ENCODE measurements around the gene BECN2.
A peak's percentile ranks its signal among the peaks of the same experiment; 100 is the strongest.
"Not testable (repeated sequence)": the region's sequence is repeated elsewhere in the genome, so short reads cannot be mapped to it uniquely, and the experiment has no call there.

Gene BECN2

DNA sequence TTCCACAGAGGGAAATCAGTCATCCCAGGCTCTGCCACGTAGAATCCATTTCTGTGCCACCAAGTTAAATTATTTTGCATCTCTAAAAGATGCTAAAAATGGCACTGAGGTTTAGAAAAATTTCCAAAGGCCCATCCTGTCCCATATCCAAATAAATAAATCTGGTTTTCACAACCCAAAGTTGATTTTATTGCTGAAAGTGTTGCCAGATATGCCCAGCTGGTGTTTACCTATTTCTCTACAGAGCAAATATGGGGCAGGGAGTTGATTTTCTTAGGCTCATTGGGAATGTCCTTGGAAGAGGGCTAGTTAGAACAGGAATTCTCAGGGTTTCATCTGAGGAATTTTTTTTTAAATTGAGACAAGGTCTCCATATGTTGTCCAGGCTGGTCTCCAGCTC is 22.4 kb downstream of the BECN2 start:
- Histone ChIP-seq H3K9ac (ENCODE audit: low read length) (no peak overlapping the region), H3K9me3 (ENCODE audit: insufficient read depth, low read length) (no peaks in the 10 kb centered on the region), H4K20me1 (ENCODE audit: low read depth, low read length) (no peaks in the 10 kb centered on the region), H3K27me3 (ENCODE audit: low read length) (no peaks in the 10 kb centered on the region), H3F3A (ENCODE audit: insufficient read depth) (no peaks in the 10 kb centered on the region), H3K4me2 (ENCODE audit: low read depth, low read length, poor library complexity, severe bottlenecking) (no peak overlapping the region), H3K4me3 (ENCODE audit: insufficient read depth, low read length, poor library complexity, severe bottlenecking) (no peak overlapping the region), H3K79me2 (ENCODE audit: insufficient read depth, low read length) (no peaks in the 10 kb centered on the region), H2AFZ (ENCODE audit: low read depth, low read length, severe bottlenecking) (no peak overlapping the region), H3K36me3 (ENCODE audit: low read length) (no peaks in the 10 kb centered on the region), H3K27ac (ENCODE audit: low read depth, low read length) (no peak overlapping the region), H3K9me2 (replicated peaks; ENCODE audit: insufficient read depth, low read length) (no peaks in the 10 kb centered on the region)
- no peak for TF ChIP-seq EZH2phosphoT487 (conservative IDR thresholded peaks at IDR 0.05; ENCODE audit: low read length)
- TF ChIP-seq, protein P1, sequence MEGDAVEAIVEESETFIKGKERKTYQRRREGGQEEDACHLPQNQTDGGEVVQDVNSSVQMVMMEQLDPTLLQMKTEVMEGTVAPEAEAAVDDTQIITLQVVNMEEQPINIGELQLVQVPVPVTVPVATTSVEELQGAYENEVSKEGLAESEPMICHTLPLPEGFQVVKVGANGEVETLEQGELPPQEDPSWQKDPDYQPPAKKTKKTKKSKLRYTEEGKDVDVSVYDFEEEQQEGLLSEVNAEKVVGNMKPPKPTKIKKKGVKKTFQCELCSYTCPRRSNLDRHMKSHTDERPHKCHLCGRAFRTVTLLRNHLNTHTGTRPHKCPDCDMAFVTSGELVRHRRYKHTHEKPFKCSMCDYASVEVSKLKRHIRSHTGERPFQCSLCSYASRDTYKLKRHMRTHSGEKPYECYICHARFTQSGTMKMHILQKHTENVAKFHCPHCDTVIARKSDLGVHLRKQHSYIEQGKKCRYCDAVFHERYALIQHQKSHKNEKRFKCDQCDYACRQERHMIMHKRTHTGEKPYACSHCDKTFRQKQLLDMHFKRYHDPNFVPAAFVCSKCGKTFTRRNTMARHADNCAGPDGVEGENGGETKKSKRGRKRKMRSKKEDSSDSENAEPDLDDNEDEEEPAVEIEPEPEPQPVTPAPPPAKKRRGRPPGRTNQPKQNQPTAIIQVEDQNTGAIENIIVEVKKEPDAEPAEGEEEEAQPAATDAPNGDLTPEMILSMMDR (IDR thresholded peaks at IDR 0.05; ENCODE audit: insufficient read depth, low read length, poor library complexity, severe bottlenecking): no peak

DNA sequence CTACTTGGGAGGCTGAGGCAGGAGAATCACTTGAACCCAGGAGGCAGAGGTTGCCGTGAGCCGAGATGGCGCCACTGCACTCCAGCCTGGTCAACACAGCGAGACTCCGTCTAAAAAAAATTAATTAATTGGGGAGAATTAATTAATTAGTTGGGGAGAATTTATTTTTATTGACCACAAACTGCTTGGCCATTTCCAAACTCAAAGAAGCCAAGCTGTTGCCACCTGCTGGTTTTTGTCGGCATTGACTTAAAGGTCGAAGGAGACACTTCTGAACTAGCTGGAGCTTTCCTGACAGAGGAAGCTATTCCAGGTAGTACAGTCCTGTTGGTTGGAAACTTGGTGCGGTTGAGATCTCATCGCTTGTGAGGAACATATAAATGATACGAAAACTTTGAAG is 28.2 kb downstream of the BECN2 start:
- H3K27ac ChIP-seq (ENCODE audit: low read depth, low read length): no peak overlapping the region
- H3K9me2 ChIP-seq (replicated peaks; ENCODE audit: insufficient read depth, low read length): no peaks in the 10 kb centered on the region
- H3K4me2 ChIP-seq (ENCODE audit: low read depth, low read length, poor library complexity, severe bottlenecking): no peak overlapping the region
- H3K4me3 ChIP-seq (ENCODE audit: insufficient read depth, low read length, poor library complexity, severe bottlenecking): no peak overlapping the region
- H2AFZ ChIP-seq (ENCODE audit: low read depth, low read length, severe bottlenecking): no peak overlapping the region
- H3F3A ChIP-seq (ENCODE audit: insufficient read depth): no peaks in the 10 kb centered on the region
- TF ChIP-seq EZH2phosphoT487 (conservative IDR thresholded peaks at IDR 0.05; ENCODE audit: low read length): no peak
- TF ChIP-seq, protein P1 (IDR thresholded peaks at IDR 0.05; ENCODE audit: insufficient read depth, low read length, poor library complexity, severe bottlenecking): peak; percentile 36
- H3K36me3 ChIP-seq (ENCODE audit: low read length): no peaks in the 10 kb centered on the region
- H3K9me3 ChIP-seq (ENCODE audit: insufficient read depth, low read length): no peaks in the 10 kb centered on the region
- no peaks in the 10 kb centered on the region for H3K27me3 ChIP-seq (ENCODE audit: low read length)
- no peak overlapping the region for H3K9ac ChIP-seq (ENCODE audit: low read length)
- H4K20me1 ChIP-seq (ENCODE audit: low read depth, low read length): no peaks in the 10 kb centered on the region
- H3K79me2 ChIP-seq (ENCODE audit: insufficient read depth, low read length): no peaks in the 10 kb centered on the region

DNA sequence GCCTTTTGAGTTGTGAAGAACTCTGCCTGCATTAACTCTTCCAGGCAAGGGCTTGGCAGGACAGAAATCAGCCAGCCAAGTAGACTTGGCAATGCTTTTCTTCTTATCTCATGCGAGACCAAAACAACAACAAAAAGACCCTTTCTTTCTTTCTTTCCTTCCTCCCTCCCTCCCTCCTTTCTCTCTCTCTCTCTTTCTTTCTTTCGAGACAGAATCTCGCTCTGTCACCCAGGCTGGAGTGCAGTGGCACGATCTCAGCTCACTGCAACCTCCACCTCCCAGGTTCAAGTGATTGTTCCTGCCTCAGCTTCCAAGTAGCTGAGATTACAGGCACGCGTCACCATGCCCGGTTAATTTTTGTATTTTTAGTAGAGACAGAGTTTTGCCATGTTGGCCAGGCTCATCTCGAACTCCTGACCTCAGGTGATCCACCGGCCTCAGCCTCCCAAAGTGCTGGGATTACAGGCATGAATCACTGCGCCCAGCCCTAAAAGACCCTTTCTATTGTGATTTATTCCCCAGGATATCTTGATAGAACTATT is 30.9 kb downstream of the BECN2 start:
- not testable (repeated sequence) for H3K9me3 ChIP-seq (ENCODE audit: insufficient read depth, low read length); H3K36me3 ChIP-seq (ENCODE audit: low read length); H3K4me3 ChIP-seq (ENCODE audit: insufficient read depth, low read length, poor library complexity, severe bottlenecking); H3F3A ChIP-seq (ENCODE audit: insufficient read depth); H2AFZ ChIP-seq (ENCODE audit: low read depth, low read length, severe bottlenecking); H3K79me2 ChIP-seq (ENCODE audit: insufficient read depth, low read length); H3K9ac ChIP-seq (ENCODE audit: low read length); H3K9me2 ChIP-seq (replicated peaks; ENCODE audit: insufficient read depth, low read length); H4K20me1 ChIP-seq (ENCODE audit: low read depth, low read length); H3K4me2 ChIP-seq (ENCODE audit: low read depth, low read length, poor library complexity, severe bottlenecking); H3K27ac ChIP-seq (ENCODE audit: low read depth, low read length); H3K27me3 ChIP-seq (ENCODE audit: low read length)

DNA sequence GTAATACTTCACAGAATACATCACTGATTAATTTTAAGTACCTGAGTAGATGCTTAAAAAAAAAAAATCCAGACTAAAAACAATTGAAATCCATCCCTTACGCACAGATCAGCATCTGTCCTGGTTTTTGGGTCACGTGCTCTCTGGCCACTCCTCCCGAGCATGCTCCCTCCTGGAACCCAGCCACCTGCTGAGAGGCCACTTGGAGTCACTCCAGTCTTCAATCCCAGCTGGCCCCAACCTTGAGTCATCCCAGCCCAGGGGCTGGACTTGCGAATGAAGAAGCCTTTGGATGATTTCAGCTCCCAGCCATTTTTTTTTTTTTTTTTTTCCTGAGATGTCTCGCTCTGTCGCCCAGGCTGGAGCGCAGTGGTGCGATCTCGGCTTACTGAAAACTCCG is 32.5 kb downstream of the BECN2 start:
- Histone ChIP-seq H3K4me3 (ENCODE audit: insufficient read depth, low read length, poor library complexity, severe bottlenecking) (no peak overlapping the region), H4K20me1 (ENCODE audit: low read depth, low read length) (no peaks in the 10 kb centered on the region), H3K27me3 (ENCODE audit: low read length) (no peaks in the 10 kb centered on the region), H3K79me2 (ENCODE audit: insufficient read depth, low read length) (no peaks in the 10 kb centered on the region), H2AFZ (ENCODE audit: low read depth, low read length, severe bottlenecking) (no peak overlapping the region), H3K27ac (ENCODE audit: low read depth, low read length) (no peak overlapping the region), H3F3A (ENCODE audit: insufficient read depth) (no peaks in the 10 kb centered on the region), H3K9me2 (replicated peaks; ENCODE audit: insufficient read depth, low read length) (no peaks in the 10 kb centered on the region), H3K4me2 (ENCODE audit: low read depth, low read length, poor library complexity, severe bottlenecking) (no peak overlapping the region), H3K36me3 (ENCODE audit: low read length) (no peaks in the 10 kb centered on the region), H3K9me3 (ENCODE audit: insufficient read depth, low read length) (no peaks in the 10 kb centered on the region), H3K9ac (ENCODE audit: low read length) (no peak overlapping the region)
- TF ChIP-seq, protein P1 (IDR thresholded peaks at IDR 0.05; ENCODE audit: insufficient read depth, low read length, poor library complexity, severe bottlenecking): no peak
- no peak for TF ChIP-seq EZH2phosphoT487 (conservative IDR thresholded peaks at IDR 0.05; ENCODE audit: low read length)
